K562 (cell line): ENCODE data around the gene RNF217. TPM values are rescaled to one million over a fixed set of nuclear protein-coding genes. Genes with fewer than 3 reads are reported as not detected.

Experiments
- ATF3 ChIP-seq, 2 experiments: fragments of 450-650 bp in 1 of 2; sonication (generic) in 1 of 2; formaldehyde crosslinking in 1 of 2; IDR thresholded peaks in 1 of 2; conservative IDR thresholded peaks in 1 of 2; 2 replicates each; pipeline versions ENCODE4 v1.6.1 to v1.8.1; 2016 to 2023; ENCODE audit warnings: mild to moderate bottlenecking in 2 of 2, moderate library complexity in 2 of 2, inconsistent platforms in 1 of 2, missing genetic modification reagents in 1 of 2
- EHMT2 ChIP-seq: fragments of 450-650 bp; IDR thresholded peaks from 2 replicates; pipeline ENCODE4 v1.6.1; 2018; ENCODE audit warnings: antibody characterized with exemption
- ELF2 ChIP-seq: fragments of 250-450 bp; sonication (Bioruptor Pico); IDR thresholded peaks from 2 replicates; pipeline ENCODE4 v1.5.0; 2021; ENCODE audit warnings: mild to moderate bottlenecking
- HNRNPH1 ChIP-seq: fragments of 200-400 bp; formaldehyde crosslinking; optimal IDR thresholded peaks from 2 replicates; pipeline ENCODE3; 2017; ENCODE audit warnings: low read depth, mild to moderate bottlenecking, low read length, moderate library complexity
- LARP7 ChIP-seq: fragments of 450-650 bp; IDR thresholded peaks from 2 replicates; pipeline ENCODE4 v1.6.1; 2016
- REST ChIP-seq, 2 experiments: fragments of 450-650 bp; formaldehyde crosslinking in 1 of 2; IDR thresholded peaks; 2 replicates each; pipeline versions ENCODE4 v1.4.0 to v1.6.1; 2014 to 2020; ENCODE audit warnings: mild to moderate bottlenecking in 2 of 2, borderline replicate concordance in 1 of 2, low read depth in 1 of 2
- SAFB ChIP-seq: fragments of 200-400 bp; formaldehyde crosslinking; IDR thresholded peaks from 2 replicates; pipeline ENCODE4 v1.6.1; 2017; ENCODE audit warnings: low read depth, low read length, borderline replicate concordance
- SRSF1 ChIP-seq: fragments of 200-400 bp; formaldehyde crosslinking; IDR thresholded peaks from 2 replicates; pipeline ENCODE4 v1.6.1; 2017; ENCODE audit warnings: mild to moderate bottlenecking, low read depth, low read length, moderate library complexity
- STAT6 ChIP-seq: sonication (generic); formaldehyde crosslinking; IDR thresholded peaks from 2 replicates; pipeline ENCODE4 v1.8.1; 2023; ENCODE audit warnings: mild to moderate bottlenecking, missing genetic modification reagents
- TEAD1 ChIP-seq, 2 experiments: fragments of 450-650 bp in 1 of 2; sonication (generic) in 1 of 2; formaldehyde crosslinking; IDR thresholded peaks; 2 replicates each; pipeline versions ENCODE4 v1.4.0 to v1.8.0; 2020 to 2022; ENCODE audit warnings: mild to moderate bottlenecking in 2 of 2, missing genetic modification reagents in 1 of 2
- ZNF146 ChIP-seq: IDR thresholded peaks from one replicate; pipeline ENCODE4 v1.6.1; 2018; ENCODE audit warnings: missing compliant biosample characterization; ENCODE audit not compliant: unreplicated experiment
- ZNF347 ChIP-seq: fragments of 450-650 bp; formaldehyde crosslinking; IDR thresholded peaks from 2 replicates; pipeline ENCODE4 v1.4.0; 2020; ENCODE audit warnings: low read depth, mild to moderate bottlenecking, moderate library complexity
- ZNF395 ChIP-seq: fragments of 200-800 bp; sonication (Bioruptor generic); IDR thresholded peaks from 2 replicates; pipeline ENCODE4 v1.6.1; 2017; ENCODE audit warnings: missing genetic modification characterization, missing compliant biosample characterization
- polyA plus RNA-seq, 8 experiments: library from polyadenylated mRNA; depleted of rRNA in 4 of 8; stranded (reverse) in 5 of 8; unstranded in 3 of 8; fragments of >200 nt; fragmentation: Nextera tagmentation in 2 of 8; fragmentation: Illumina TruSeq in 1 of 8; extraction: Ambion mirVana in 2 of 8; extraction: Trizol in 1 of 8; gene quantifications; 2 replicates each; pipeline versions ENCODE4 v1.2.1 to v1.2.3, GENCODE V29; 2011 to 2014; ENCODE audit warnings: inconsistent platforms in 1 of 8, missing spikeins in 1 of 8
- total RNA-seq, 7 experiments: library from RNA; depleted of rRNA in 6 of 7; stranded (reverse); fragments of >200 nt in 6 of 7; fragmentation: Illumina TruSeq in 2 of 7; extraction: Trizol in 2 of 7; gene quantifications; 2 replicates each; pipeline versions ENCODE4 v1.2.1 to v1.2.3, GENCODE V29; 2011 to 2021; ENCODE audit warnings: low replicate concordance in 1 of 7

Gene RNF217
- total and polyA plus RNA-seq, 9 of the 15 experiments (the other 6 are each of a cell fraction or from before 2014, with no cell fraction given) = 2.9 to 25.6 (median 12.0) TPM

- TF ChIP-seq LARP7 (no peak), SRSF1 (no peak), REST (IDR thresholded peaks at IDR 0.05; ENCODE audit: borderline replicate concordance) (no peak), REST (CRISPR knock-in tag; IDR thresholded peaks at IDR 0.05; ENCODE audit: low read depth) (no peak), STAT6 (no peak), EHMT2 (no peak), SAFB (no peak), ELF2 (CRISPR knock-in tag) (no peak), ZNF146 (CRISPR knock-in tag) (peak; percentile 86), TEAD1 (CRISPR knock-in tag; IDR thresholded peaks at IDR 0.05) (no peak), ZNF395 (CRISPR knock-in tag) (no peak), ZNF347 (no peak), ATF3 (IDR thresholded peaks at IDR 0.05) (no peak), ATF3 (CRISPR knock-in tag; conservative IDR thresholded peaks at IDR 0.05) (no peak), HNRNPH1 (no peak)
Observed at GRCh38 chr6:125038925-125039324, 76.7 kb downstream of the RNF217 start (continued).
